Sigmoid colon (tissue), 7 donors: ENCODE results near the gene FBXL17. TPM values are rescaled to one million over a fixed set of nuclear protein-coding genes. Genes with fewer than 3 reads are reported as not detected.

ENCODE experiments used
- DNase-seq: peaks from one replicate; pipeline ENCODE4 v3.0.0-alpha.2; 2019
- H3K27ac ChIP-seq, 4 donors: fragments of 200-600 bp; sonication (generic); one replicate each; pipeline ENCODE4 v1.5.1; 2016 to 2019; ENCODE audit warnings: mild to moderate bottlenecking in 1 of 4
- H3K27me3 ChIP-seq, 3 donors: fragments of 200-600 bp; sonication (generic); one replicate each; pipeline ENCODE4 v1.5.1; 2019; ENCODE audit warnings: mild to moderate bottlenecking in 1 of 3
- H3K36me3 ChIP-seq, 4 donors: fragments of 200-600 bp; sonication (generic); one replicate each; pipeline ENCODE4 v1.5.1; 2016 to 2019
- H3K4me1 ChIP-seq, 4 donors: fragments of 200-600 bp; sonication (generic); one replicate each; pipeline ENCODE4 v1.5.1; 2017 to 2019
- H3K4me3 ChIP-seq, 4 donors: fragments of 200-600 bp; sonication (generic); one replicate each; pipeline ENCODE4 v1.5.1; 2017 to 2019; ENCODE audit warnings: mild to moderate bottlenecking in 2 of 4, moderate library complexity in 1 of 4
- H3K9me3 ChIP-seq, 4 donors: fragments of 200-600 bp in 3 of 4; sonication (generic) in 3 of 4; one replicate each; pipeline versions ENCODE4 v1.5.1 to v1.6.1; 2013 to 2019
- EP300 ChIP-seq, 4 donors: sonication (generic); formaldehyde crosslinking; IDR thresholded peaks; one replicate each; pipeline ENCODE4 v1.6.1; 2017; ENCODE audit warnings: antibody characterized with exemption in 4 of 4
- POLR2A ChIP-seq, 2 donors: fragments of 450-650 bp; IDR thresholded peaks; one replicate each; pipeline ENCODE4 v1.6.1; 2016; ENCODE audit warnings: antibody characterized with exemption in 2 of 2, mild to moderate bottlenecking in 2 of 2, moderate library complexity in 2 of 2
- POLR2AphosphoS5 ChIP-seq, 4 donors: sonication (generic); formaldehyde crosslinking; IDR thresholded peaks; one replicate each; pipeline ENCODE4 v1.6.1; 2017; ENCODE audit warnings: antibody characterized with exemption in 4 of 4
- WGBS, 2 donors: extraction: QIAGEN DNeasy Blood & Tissue Kit; methylation state at CpG; one replicate each; pipeline ENCODE4 v1.1.7; 2013; 5-methylcytosine and 5-hydroxymethylcytosine counted together
- intact Hi-C: fragments of 100-400 bp; cut with DNase I; formaldehyde crosslinking; loops from one replicate; pipeline ENCODE4 v1.15.1; 2023
- polyA plus RNA-seq, 3 donors: library from polyadenylated mRNA; stranded (reverse); fragments of 200-250 nt; gene quantifications; one replicate each; pipeline ENCODE4 v1.2.3, GENCODE V29; 2013
- total RNA-seq, 4 donors: library from RNA; depleted of rRNA; stranded (reverse); fragments of >200 nt; gene quantifications; one replicate each; pipeline ENCODE4 v1.1.0, GENCODE V29; 2016
- TF ChIP-seq, protein P1 (sequence below), 4 experiments: fragments of 450-650 bp in 3 of 4; fragments of 200-600 bp in 1 of 4; IDR thresholded peaks; one replicate each; pipeline ENCODE4 v1.5.1; 2016 to 2019; ENCODE audit warnings: antibody characterized with exemption in 4 of 4, mild to moderate bottlenecking in 3 of 4, moderate library complexity in 2 of 4
- donor health status: healthy with polysubstance abuse.
- donor health status: Bipolar disorder and iron deficiency.
- donor health status: healthy.

Gene FBXL17
- total and polyA plus RNA-seq, 7 donors = 8.2 to 22.5 (median 16.6) TPM

DNA sequence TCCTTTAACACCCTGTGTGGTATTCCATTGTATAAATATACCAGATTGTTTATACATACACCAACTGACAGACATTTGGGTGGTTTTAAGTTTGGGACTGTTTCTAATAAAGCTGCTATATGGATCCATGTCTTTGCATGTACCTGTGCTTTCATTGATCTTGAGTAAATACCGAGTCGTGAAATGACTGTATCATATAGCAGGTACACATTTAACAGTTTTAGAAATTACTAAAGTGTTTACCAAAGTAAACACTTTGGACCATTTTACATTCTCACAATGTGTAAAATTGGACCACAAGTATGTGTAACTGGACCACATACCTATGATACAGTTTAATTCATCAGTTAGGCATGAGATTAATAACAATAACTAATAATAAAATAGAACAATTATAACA, 175.2 kb downstream of the FBXL17 start:
- 92 to 93% methylated on average over 2 of the region's 2 CpGs for WGBS, 2 donors
- no peak overlapping the region for H3K4me3 ChIP-seq
- no peaks in the 10 kb centered on the region for H3K9me3 ChIP-seq
- intact Hi-C loops = no loop called here
- H3K27me3 ChIP-seq = no peaks in the 10 kb centered on the region
- no peak overlapping the region for H3K27ac ChIP-seq
- no peak for DNase-seq
- no peaks in the 10 kb centered on the region for H3K4me1 ChIP-seq
- no peak for TF ChIP-seq EP300 (IDR thresholded peaks at IDR 0.05)
- TF ChIP-seq, protein P1, sequence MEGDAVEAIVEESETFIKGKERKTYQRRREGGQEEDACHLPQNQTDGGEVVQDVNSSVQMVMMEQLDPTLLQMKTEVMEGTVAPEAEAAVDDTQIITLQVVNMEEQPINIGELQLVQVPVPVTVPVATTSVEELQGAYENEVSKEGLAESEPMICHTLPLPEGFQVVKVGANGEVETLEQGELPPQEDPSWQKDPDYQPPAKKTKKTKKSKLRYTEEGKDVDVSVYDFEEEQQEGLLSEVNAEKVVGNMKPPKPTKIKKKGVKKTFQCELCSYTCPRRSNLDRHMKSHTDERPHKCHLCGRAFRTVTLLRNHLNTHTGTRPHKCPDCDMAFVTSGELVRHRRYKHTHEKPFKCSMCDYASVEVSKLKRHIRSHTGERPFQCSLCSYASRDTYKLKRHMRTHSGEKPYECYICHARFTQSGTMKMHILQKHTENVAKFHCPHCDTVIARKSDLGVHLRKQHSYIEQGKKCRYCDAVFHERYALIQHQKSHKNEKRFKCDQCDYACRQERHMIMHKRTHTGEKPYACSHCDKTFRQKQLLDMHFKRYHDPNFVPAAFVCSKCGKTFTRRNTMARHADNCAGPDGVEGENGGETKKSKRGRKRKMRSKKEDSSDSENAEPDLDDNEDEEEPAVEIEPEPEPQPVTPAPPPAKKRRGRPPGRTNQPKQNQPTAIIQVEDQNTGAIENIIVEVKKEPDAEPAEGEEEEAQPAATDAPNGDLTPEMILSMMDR (IDR thresholded peaks at IDR 0.05) = no peak
- no peak for TF ChIP-seq POLR2AphosphoS5 (IDR thresholded peaks at IDR 0.05)
- no peak for TF ChIP-seq POLR2A (IDR thresholded peaks at IDR 0.05)
- no peaks in the 10 kb centered on the region for H3K36me3 ChIP-seq

GRCh38 chr5:108201721-108202120, 180.2 kb downstream of the FBXL17 start:
- Histone ChIP-seq H3K27ac (no peak overlapping the region), H3K4me1 (peaks cover 0 to 12% (median under 1%) of the 10 kb centered on the region in 4 donors), H3K27me3 (no peaks in the 10 kb centered on the region), H3K4me3 (no peak overlapping the region), H3K36me3 (no peaks in the 10 kb centered on the region), H3K9me3 (no peaks in the 10 kb centered on the region)
- no peak for TF ChIP-seq POLR2AphosphoS5 (IDR thresholded peaks at IDR 0.05)
- no peak for TF ChIP-seq EP300 (IDR thresholded peaks at IDR 0.05)
- intact Hi-C loops = no loop called here
- DNase-seq = no peak

GRCh38 chr5:108196276-108196675, 185.6 kb downstream of the FBXL17 start:
- TF ChIP-seq POLR2AphosphoS5 (IDR thresholded peaks at IDR 0.05) (no peak), EP300 (IDR thresholded peaks at IDR 0.05) (no peak), POLR2A (IDR thresholded peaks at IDR 0.05) (no peak)
- TF ChIP-seq, protein P1 (IDR thresholded peaks at IDR 0.05) = no peak
- H3K27ac ChIP-seq = no peak overlapping the region
- H3K9me3 ChIP-seq = no peaks in the 10 kb centered on the region
- H3K4me3 ChIP-seq = no peak overlapping the region
- H3K36me3 ChIP-seq = no peaks in the 10 kb centered on the region
- H3K27me3 ChIP-seq = no peaks in the 10 kb centered on the region
- intact Hi-C loops = no loop called here
- no peak for DNase-seq
- peaks cover 0 to 12% (median 5%) of the 10 kb centered on the region in 4 donors for H3K4me1 ChIP-seq

- H3K27me3 ChIP-seq = no peaks in the 10 kb centered on the region
- intact Hi-C loops = no loop called here
- H3K36me3 ChIP-seq = no peaks in the 10 kb centered on the region
- no peak for DNase-seq
- 90 to 91% methylated on average over 2 of the region's 2 CpGs for WGBS, 2 donors
- H3K27ac ChIP-seq = no peak overlapping the region
- no peak overlapping the region for H3K4me3 ChIP-seq
- H3K9me3 ChIP-seq = no peaks in the 10 kb centered on the region
- TF ChIP-seq EP300 (IDR thresholded peaks at IDR 0.05) = no peak
- no peak for TF ChIP-seq POLR2A (IDR thresholded peaks at IDR 0.05)
- TF ChIP-seq POLR2AphosphoS5 (IDR thresholded peaks at IDR 0.05) = no peak
- TF ChIP-seq, protein P1 (IDR thresholded peaks at IDR 0.05) = no peak
- peaks cover 0 to 8% (median 5%) of the 10 kb centered on the region in 4 donors for H3K4me1 ChIP-seq
Measured at GRCh38 chr5:108193021-108193795, 188.7 kb downstream of the FBXL17 start.

DNA sequence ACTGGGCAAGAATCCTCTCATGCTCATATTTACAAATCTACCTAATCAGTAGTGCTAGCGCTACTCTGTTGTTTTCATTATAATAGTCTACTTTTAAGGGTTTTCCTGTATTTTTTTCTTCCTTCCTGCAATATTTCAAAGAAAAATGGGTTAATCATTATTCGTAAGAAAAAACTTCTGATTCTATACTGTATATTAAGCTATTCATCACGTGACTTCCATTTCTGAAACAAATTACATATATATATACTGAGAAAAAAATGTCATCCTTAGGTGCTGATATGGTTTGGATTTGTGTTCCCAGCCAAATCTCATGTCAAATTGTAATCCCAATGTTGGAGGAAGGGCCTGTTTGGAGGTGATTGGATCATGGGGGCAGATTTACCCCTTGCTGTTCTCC, 197.0 kb downstream of the FBXL17 start:
- H3K27me3 ChIP-seq = no peaks in the 10 kb centered on the region
- H3K36me3 ChIP-seq = peaks cover 0 to 7% (median 0%) of the 10 kb centered on the region in 4 donors
- no peak overlapping the region for H3K27ac ChIP-seq
- no peaks in the 10 kb centered on the region for H3K4me1 ChIP-seq
- TF ChIP-seq POLR2A (IDR thresholded peaks at IDR 0.05) (no peak), POLR2AphosphoS5 (IDR thresholded peaks at IDR 0.05) (no peak), EP300 (IDR thresholded peaks at IDR 0.05) (no peak)
- TF ChIP-seq, protein P1 (IDR thresholded peaks at IDR 0.05) = no peak
- intact Hi-C loops = no loop called here
- no peak for DNase-seq
- H3K9me3 ChIP-seq = no peaks in the 10 kb centered on the region
- H3K4me3 ChIP-seq = no peak overlapping the region
- WGBS, 2 donors = 85 to 97% methylated on average over 3 of the region's 3 CpGs
